ENCODE results near the gene MYD88.
"Not testable (repeated sequence)": the region's sequence is repeated elsewhere in the genome, so short reads cannot be mapped to it uniquely, and the experiment has no call there.

The MYD88 gene

GRCh38 chr3:38142959-38143358 is 4.5 kb downstream of the MYD88 start:
- no peak for DNase-seq (ENCODE audit: low spot score)

- DNase-seq (ENCODE audit: low spot score), result no peak
Observed at GRCh38 chr3:38143511-38143910, 5.0 kb downstream of the MYD88 start.

- DNase-seq (ENCODE audit: low spot score), result no peak
Observed at GRCh38 chr3:38146504-38146903, 8.0 kb downstream of the MYD88 start.

GRCh38 chr3:38147421-38147820 is 9.0 kb downstream of the MYD88 start:
- DNase-seq (ENCODE audit: low spot score), result no peak

GRCh38 chr3:38148311-38148882 is 9.9 kb downstream of the MYD88 start:
- DNase-seq (ENCODE audit: low spot score), result no peak

- no peak for DNase-seq (ENCODE audit: low spot score)
Observed at GRCh38 chr3:38149708-38150107, 11.2 kb downstream of the MYD88 start.

DNA sequence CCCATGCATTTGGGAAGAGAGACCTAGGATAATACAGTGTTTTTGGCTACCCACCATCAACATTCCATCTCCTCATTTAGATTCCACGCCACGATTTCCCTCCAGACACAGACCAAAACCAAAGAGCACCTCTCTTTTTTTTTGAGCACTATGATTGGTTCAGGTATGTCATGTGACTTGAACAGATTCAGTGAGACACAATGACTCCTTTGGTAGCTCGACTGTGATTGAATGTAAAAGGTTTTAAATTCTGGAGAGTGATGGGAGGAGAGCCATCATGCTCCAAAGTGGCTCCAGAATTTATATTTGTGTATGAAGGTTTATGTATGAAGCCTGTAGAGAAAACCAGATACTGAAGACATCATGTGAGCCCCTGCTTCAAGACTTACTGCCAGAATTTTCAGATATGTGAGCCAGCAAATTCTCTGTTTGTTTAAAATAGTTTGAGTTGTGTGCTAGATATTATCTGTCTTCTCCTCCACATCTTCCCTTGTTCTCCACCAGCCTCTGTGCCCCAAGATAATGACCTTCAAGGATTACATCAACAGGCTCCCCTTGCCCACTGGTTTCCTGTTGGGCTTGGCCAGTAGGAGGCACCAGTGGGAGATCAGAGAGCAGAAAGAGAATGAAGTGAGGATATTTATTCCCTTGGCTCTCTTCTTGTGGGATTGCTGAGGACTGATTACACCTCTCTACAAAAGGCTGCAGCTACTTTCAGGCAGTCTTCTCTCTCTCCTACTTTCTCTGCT is 12.5 kb downstream of the MYD88 start:
- DNase-seq (ENCODE audit: low spot score), result no peak

- DNase-seq (ENCODE audit: low spot score), result no peak
Observed at GRCh38 chr3:38151667-38152265, 13.3 kb downstream of the MYD88 start.

DNA sequence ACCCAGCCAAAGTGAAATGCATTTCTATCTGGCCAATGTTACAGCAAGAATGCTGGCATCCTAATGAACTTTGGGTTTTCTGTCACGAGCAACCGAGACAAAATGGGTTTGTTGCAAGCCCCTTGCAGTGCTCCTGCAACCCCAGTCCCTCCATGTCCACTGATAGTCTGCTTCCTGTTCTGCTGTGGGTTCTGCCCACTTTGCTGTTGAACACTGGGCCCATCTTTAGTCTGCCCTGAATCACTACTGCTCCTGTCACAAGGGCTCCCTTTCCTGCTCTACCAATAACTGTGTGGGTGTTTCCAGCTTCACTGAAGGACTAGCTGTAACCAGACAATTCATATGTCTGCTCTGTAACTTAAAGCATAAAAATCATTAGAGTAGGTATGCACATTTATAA is 14.1 kb downstream of the MYD88 start:
- no peak for DNase-seq (ENCODE audit: low spot score)

DNA sequence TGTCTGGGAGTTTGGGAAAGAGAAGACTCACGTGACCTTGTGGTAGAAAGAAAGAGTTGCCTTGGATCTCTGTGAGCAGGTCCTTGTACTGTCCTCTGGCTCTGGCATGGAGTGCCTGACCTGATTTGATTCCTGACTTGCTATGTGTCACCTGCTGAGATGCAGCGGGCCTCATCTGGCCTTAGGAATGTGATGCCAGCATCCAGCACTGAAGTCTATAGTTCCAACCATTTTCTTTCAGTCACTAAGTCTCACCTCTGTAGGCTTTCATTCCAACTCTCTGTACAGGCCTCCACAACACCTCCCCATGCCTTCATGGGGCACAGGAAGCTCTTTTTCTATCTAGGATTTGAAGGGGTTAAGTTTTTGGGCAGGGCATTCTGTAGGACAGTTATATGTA is 14.8 kb downstream of the MYD88 start:
- DNase-seq (ENCODE audit: low spot score), result no peak

GRCh38 chr3:38154033-38154494 is 15.6 kb downstream of the MYD88 start:
- DNase-seq (ENCODE audit: low spot score), result no peak

DNA sequence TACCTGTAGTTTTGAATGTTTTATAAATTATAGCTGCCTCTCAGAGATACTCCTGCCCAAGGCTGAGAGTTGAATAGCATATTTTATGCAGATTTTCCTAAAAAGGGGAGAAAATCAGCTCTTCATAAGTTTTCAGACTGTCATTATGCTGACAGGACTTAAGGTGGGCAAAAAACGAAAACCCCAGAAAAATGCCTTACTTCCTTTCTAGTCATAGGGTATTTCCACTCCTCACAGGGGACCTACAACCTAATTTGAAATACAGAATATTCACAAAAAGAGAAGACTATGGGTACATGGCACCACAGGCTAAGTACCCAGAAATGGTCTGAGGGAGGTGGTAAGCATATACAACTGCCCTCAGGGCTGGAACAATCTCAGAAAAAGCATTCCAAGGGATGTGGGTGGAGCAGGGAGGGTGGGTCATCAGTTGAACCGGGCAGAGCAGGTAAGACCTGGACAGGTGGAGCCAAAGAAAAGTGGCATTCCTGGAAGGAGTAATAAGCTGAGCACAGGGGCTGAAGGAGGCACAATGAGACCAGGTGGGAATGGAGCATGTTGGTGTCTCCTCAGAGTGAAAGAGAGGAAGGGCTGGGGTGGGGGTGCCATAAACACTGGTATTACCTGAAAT is 16.3 kb downstream of the MYD88 start:
- no peak for DNase-seq (ENCODE audit: low spot score)

DNA sequence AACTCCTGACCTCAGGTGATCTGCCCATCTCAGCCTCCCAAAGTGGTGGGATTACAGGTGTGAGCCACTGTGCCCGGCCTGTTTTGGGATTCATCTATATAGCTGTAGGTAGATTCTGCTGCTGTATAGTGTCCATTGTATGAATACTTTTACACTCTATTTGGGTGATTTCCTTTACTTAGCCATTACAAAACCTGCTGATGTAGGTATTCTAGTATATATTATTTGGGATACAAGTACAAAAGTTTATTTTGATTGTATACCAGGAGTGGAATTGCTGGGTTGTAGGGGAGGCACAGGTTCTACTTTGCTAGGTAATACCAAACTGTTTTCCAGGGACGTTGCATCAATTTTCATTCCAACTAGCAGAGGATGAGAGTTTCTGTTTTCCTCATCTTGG is 17.4 kb downstream of the MYD88 start:
- DNase-seq (ENCODE audit: low spot score), result no peak

GRCh38 chr3:38157117-38157516 is 18.7 kb downstream of the MYD88 start:
- DNase-seq (ENCODE audit: low spot score), result no peak

DNA sequence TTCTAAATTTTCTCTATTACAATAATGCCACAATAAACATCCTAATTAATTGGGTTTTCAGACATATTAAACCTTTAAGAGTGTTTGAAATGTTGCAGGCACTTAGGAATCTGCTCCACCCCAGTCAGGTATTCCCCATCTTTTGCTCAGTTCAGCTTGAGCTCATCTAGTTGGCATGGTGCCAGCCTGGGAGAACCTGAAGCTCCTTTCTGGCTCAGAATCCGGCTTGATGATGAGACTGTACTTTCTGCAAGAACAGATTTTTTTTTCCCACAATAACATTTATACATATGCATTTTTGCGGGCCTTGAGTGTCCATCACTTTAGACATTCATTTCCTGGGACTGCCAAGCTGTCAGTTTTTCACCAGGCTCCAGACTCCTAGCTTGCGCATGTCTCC is 19.1 kb downstream of the MYD88 start:
- no peak for DNase-seq (ENCODE audit: low spot score)

DNA sequence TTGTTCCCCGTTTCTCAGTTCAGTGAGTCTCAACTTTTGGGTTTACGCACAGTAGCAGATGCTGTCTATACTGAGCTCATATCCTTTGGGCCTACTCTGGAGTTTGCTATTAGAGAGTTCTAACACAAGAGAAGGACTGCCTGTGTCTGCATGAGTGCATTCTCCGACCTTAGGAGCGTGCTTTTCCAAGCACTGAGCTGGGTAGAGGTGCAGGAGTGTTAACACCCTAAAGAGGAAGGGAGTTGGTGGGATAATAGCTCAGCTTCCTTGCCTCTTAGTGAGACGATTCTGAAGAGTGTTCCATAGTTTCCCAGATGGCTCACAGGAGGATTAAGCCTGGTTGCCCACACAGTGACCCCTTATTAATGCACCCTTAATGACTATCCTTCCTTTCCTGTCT is 20.0 kb downstream of the MYD88 start:
- no peak for DNase-seq (ENCODE audit: low spot score)

GRCh38 chr3:38160704-38161103 is 22.2 kb downstream of the MYD88 start:
- not testable (repeated sequence) for DNase-seq (ENCODE audit: low spot score)

- peak; percentile 30 for DNase-seq (ENCODE audit: low spot score)
Observed at GRCh38 chr3:38163117-38163840, 24.8 kb downstream of the MYD88 start.

GRCh38 chr3:38163841-38164642 is 25.6 kb downstream of the MYD88 start:
- no peak for DNase-seq (ENCODE audit: low spot score)

GRCh38 chr3:38164643-38164951 is 26.1 kb downstream of the MYD88 start:
- DNase-seq (ENCODE audit: low spot score), result no peak

DNA sequence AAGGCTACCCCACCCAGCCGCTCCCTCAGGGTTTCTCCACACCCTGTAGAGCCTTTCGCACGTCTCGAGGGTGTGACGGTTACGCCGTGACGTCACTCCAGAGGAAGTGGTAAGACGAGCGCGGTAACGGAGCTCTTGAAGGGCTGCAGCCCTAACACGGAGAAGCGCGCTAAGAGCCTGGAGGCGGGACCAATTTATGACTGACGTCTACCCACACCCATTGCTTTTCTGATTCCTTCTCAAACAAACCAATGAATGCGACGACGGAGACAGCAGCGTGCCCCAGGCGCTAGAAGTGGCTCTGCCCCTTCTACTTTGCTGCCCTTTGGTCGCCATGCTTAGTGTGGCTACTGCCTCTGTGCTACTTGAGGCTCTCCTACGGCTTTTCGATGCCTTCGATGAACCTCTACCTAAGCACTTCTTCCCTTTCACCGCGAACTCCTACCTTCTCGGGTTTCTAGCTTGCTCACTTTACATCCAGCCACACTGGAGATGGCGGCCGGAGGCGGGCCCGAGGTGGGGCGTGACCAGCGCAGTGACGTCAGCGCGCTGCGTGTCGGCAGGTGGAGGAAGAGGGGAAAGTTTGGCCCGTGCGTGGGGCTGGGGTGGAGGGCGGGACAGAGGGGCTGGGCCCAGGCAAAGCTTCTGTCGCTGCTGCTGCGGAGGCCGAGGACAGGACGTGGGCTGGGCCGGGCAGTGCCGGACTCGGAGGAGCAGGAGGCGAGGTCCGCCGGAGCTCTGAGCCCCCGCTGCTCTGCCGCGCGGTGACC is 26.7 kb downstream of the MYD88 start, which contains the start of gene OXSR1:
OXSR1 (plus strand) TSS at position 586 of the 770 bp plus-strand sequence. CDS start 340 bp downstream, outside the sequence.
- DNase-seq (ENCODE audit: low spot score), result peak; percentile 96
